K562 (cell line): ENCODE measurements around the gene DGCR8. TPM values are rescaled to one million over a fixed set of nuclear protein-coding genes. Genes with fewer than 3 reads are reported as not detected.

Experiments
- CC2D1A ChIP-seq: fragments of 450-650 bp; IDR thresholded peaks from 2 replicates; pipeline ENCODE4 v1.6.1; 2017; ENCODE audit warnings: mild to moderate bottlenecking
- EGR1 ChIP-seq: fragments of 450-650 bp; conservative IDR thresholded peaks from 2 replicates; pipeline ENCODE4 v1.6.1; 2017; ENCODE audit warnings: mild to moderate bottlenecking
- ETV5 ChIP-seq: sonication (generic); formaldehyde crosslinking; IDR thresholded peaks from 2 replicates; pipeline ENCODE4 v1.4.0; 2020; ENCODE audit warnings: low read depth, mild to moderate bottlenecking, missing genetic modification reagents
- FOSL1 ChIP-seq: fragments of 200-800 bp; sonication (Bioruptor generic); conservative IDR thresholded peaks from 2 replicates; pipeline ENCODE4 v1.6.1; 2016; ENCODE audit warnings: missing genetic modification characterization, missing compliant biosample characterization
- NFXL1 ChIP-seq: fragments of 450-650 bp; formaldehyde crosslinking; IDR thresholded peaks from 2 replicates; pipeline ENCODE4 v1.4.0; 2021; ENCODE audit warnings: mild to moderate bottlenecking
- REST ChIP-seq, 2 experiments: fragments of 450-650 bp; formaldehyde crosslinking in 1 of 2; IDR thresholded peaks; 2 replicates each; pipeline versions ENCODE4 v1.4.0 to v1.6.1; 2014 to 2020; ENCODE audit warnings: mild to moderate bottlenecking in 2 of 2, borderline replicate concordance in 1 of 2, low read depth in 1 of 2
- SAFB ChIP-seq: fragments of 200-400 bp; formaldehyde crosslinking; IDR thresholded peaks from 2 replicates; pipeline ENCODE4 v1.6.1; 2017; ENCODE audit warnings: low read depth, low read length, borderline replicate concordance
- SP2 ChIP-seq: IDR thresholded peaks from 2 replicates; pipeline ENCODE4 v1.6.1; 2011; ENCODE audit warnings: mild to moderate bottlenecking, low read depth, low read length, moderate library complexity; ENCODE audit not compliant: poor library complexity, severe bottlenecking; ENCODE audit errors: extremely low read depth
- ZNF24 ChIP-seq: fragments of 450-650 bp; IDR thresholded peaks from 2 replicates; pipeline ENCODE4 v1.6.1; 2016
- ZNF644 ChIP-seq: fragments of 200-800 bp; sonication (Bioruptor generic); IDR thresholded peaks from 2 replicates; pipeline ENCODE4 v1.6.1; 2016; ENCODE audit warnings: low read depth, missing genetic modification characterization, missing compliant biosample characterization
- polyA plus RNA-seq, 8 experiments: library from polyadenylated mRNA; depleted of rRNA in 4 of 8; stranded (reverse) in 5 of 8; unstranded in 3 of 8; fragments of >200 nt; fragmentation: Nextera tagmentation in 2 of 8; fragmentation: Illumina TruSeq in 1 of 8; extraction: Ambion mirVana in 2 of 8; extraction: Trizol in 1 of 8; gene quantifications; 2 replicates each; pipeline versions ENCODE4 v1.2.1 to v1.2.3, GENCODE V29; 2011 to 2014; ENCODE audit warnings: inconsistent platforms in 1 of 8, missing spikeins in 1 of 8
- total RNA-seq, 7 experiments: library from RNA; depleted of rRNA in 6 of 7; stranded (reverse); fragments of >200 nt in 6 of 7; fragmentation: Illumina TruSeq in 2 of 7; extraction: Trizol in 2 of 7; gene quantifications; 2 replicates each; pipeline versions ENCODE4 v1.2.1 to v1.2.3, GENCODE V29; 2011 to 2021; ENCODE audit warnings: low replicate concordance in 1 of 7
- TF ChIP-seq, protein P1 (sequence below): fragments of 250-450 bp; sonication (Bioruptor Pico); IDR thresholded peaks from 2 replicates; pipeline ENCODE4 v1.8.0; 2021; ENCODE audit warnings: mild to moderate bottlenecking, moderate library complexity

The DGCR8 gene
- total and polyA plus RNA-seq, 9 of the 15 experiments (the other 6 are each of a cell fraction or from before 2014, with no cell fraction given): 5.9 to 144 (median 80.1) TPM

DNA sequence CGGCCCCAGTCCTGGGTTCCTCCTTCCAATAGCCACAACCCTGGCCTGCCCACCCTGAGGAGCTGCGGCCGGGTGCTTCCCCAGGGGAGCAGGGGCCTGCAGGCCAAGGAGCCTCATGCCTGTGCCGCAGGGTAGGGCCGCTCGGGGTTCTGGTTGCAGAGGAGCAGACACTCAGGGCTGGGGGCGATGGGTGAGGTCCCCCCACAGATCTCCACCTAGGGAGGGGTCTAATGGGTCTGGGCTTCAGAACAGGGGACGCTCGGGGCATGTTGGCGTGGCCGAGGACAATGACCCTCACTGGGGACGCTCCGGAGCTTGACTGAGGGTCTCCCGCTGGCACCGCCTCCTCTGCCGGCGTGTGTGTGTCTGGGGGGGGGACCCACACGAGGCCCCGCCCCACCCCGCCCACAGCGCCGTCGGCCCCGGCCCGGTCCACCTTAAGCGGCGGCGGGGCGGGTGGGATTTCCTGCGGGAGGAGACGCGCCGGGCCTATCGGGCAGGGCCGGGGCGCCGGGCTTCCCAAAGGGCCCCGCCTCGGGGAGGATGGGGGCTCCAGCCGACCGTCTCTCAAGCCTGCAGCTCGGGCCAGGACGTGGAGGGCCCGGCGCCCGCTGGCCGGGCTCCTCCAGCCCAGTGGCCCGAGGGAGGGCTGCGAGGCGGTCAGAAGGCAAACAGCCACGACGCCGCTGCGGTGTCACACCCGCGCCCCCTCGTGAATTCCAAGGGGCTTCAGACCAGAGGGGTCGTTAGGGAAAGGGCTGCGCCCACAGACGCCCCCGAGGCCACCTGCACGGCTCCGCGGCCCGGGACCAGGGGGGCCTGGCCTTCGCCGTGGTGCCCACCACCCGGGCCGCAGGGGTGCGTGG lies 50.9 kb downstream of the DGCR8 start (continued):
- TF ChIP-seq SP2 (peak; percentile 31), ZNF644 (no peak), EGR1 (peak; percentile 23), SAFB (no peak), REST (IDR thresholded peaks at IDR 0.05; ENCODE audit: borderline replicate concordance) (no peak), REST (CRISPR knock-in tag; IDR thresholded peaks at IDR 0.05; ENCODE audit: low read depth) (peak; percentile 76), ZNF24 (peak; percentile 49; the same call in 1 of the 2 replicates), NFXL1 (CRISPR knock-in tag) (no peak), CC2D1A (no peak), FOSL1 (tag) (no peak; the same call in 1 of the 2 replicates), ETV5 (CRISPR knock-in tag) (no peak)
- TF ChIP-seq, protein P1, sequence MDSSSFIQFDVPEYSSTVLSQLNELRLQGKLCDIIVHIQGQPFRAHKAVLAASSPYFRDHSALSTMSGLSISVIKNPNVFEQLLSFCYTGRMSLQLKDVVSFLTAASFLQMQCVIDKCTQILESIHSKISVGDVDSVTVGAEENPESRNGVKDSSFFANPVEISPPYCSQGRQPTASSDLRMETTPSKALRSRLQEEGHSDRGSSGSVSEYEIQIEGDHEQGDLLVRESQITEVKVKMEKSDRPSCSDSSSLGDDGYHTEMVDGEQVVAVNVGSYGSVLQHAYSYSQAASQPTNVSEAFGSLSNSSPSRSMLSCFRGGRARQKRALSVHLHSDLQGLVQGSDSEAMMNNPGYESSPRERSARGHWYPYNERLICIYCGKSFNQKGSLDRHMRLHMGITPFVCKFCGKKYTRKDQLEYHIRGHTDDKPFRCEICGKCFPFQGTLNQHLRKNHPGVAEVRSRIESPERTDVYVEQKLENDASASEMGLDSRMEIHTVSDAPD (CRISPR knock-in tag): 0 out of 2 replicates have a peak, but pooled peaks have one; percentile 22
